ENCODE measurements around the gene TMEM132D. TPM values are rescaled to one million over a fixed set of nuclear protein-coding genes. Genes with fewer than 3 reads are reported as not detected.

Gene TMEM132D
- total RNA-seq, 1 experiment from 2014 or later = 0.36 TPM

GRCh38 chr12:129592449-129592848, 311.4 kb downstream of the TMEM132D start:
- DNase-seq (ENCODE audit: low read depth) = no peak

GRCh38 chr12:129589503-129589902, 314.3 kb downstream of the TMEM132D start:
- DNase-seq (ENCODE audit: low read depth) = no peak

- DNase-seq (ENCODE audit: low read depth) = no peak
These were observed 315.7 kb downstream of the TMEM132D start for GRCh38 chr12:129588142-129588541.

- no peak for DNase-seq (ENCODE audit: low read depth)
These were observed 318.5 kb downstream of the TMEM132D start for GRCh38 chr12:129585296-129585695.

GRCh38 chr12:129579879-129580278, 323.9 kb downstream of the TMEM132D start:
- DNase-seq (ENCODE audit: low read depth) = no peak

- DNase-seq (ENCODE audit: low read depth) = no peak
These were observed 331.8 kb downstream of the TMEM132D start for GRCh38 chr12:129571901-129572494.

- peak; percentile 57 for DNase-seq (ENCODE audit: low read depth)
These were observed 332.9 kb downstream of the TMEM132D start for GRCh38 chr12:129570796-129571400.

- no peak for DNase-seq (ENCODE audit: low read depth)
These were observed 337.0 kb downstream of the TMEM132D start for GRCh38 chr12:129566800-129567199.

- DNase-seq (ENCODE audit: low read depth) = peak; percentile 33
These were observed 339.1 kb downstream of the TMEM132D start for GRCh38 chr12:129564768-129565167.

- DNase-seq (ENCODE audit: low read depth) = no peak
These were observed 340.6 kb downstream of the TMEM132D start for GRCh38 chr12:129563266-129563665.

GRCh38 chr12:129561304-129561703, 342.5 kb downstream of the TMEM132D start:
- no peak for DNase-seq (ENCODE audit: low read depth)

- no peak for DNase-seq (ENCODE audit: low read depth)
These were observed 344.0 kb downstream of the TMEM132D start for GRCh38 chr12:129559776-129560175.

- DNase-seq (ENCODE audit: low read depth) = peak; percentile 52
These were observed 345.8 kb downstream of the TMEM132D start for GRCh38 chr12:129558036-129558435.

GRCh38 chr12:129556082-129556481, 347.7 kb downstream of the TMEM132D start:
- DNase-seq (ENCODE audit: low read depth) = no peak

- peak; percentile 78 for DNase-seq (ENCODE audit: low read depth)
These were observed 350.7 kb downstream of the TMEM132D start for GRCh38 chr12:129552996-129553750.

GRCh38 chr12:129551441-129551840, 352.4 kb downstream of the TMEM132D start:
- DNase-seq (ENCODE audit: low read depth) = no peak

- no peak for DNase-seq (ENCODE audit: low read depth)
These were observed 353.5 kb downstream of the TMEM132D start for GRCh38 chr12:129550353-129550752.

GRCh38 chr12:129549656-129550055, 354.2 kb downstream of the TMEM132D start:
- no peak for DNase-seq (ENCODE audit: low read depth)

GRCh38 chr12:129549020-129549419, 354.8 kb downstream of the TMEM132D start:
- DNase-seq (ENCODE audit: low read depth) = peak; percentile 6

GRCh38 chr12:129544716-129545115, 359.1 kb downstream of the TMEM132D start:
- DNase-seq (ENCODE audit: low read depth) = peak; percentile 15

GRCh38 chr12:129540954-129541353, 362.9 kb downstream of the TMEM132D start:
- DNase-seq (ENCODE audit: low read depth) = no peak

- no peak for DNase-seq (ENCODE audit: low read depth)
These were observed 363.6 kb downstream of the TMEM132D start for GRCh38 chr12:129540249-129540648.
